ENCODE results near the gene IKZF1. TPM values are rescaled to one million over a fixed set of nuclear protein-coding genes. Genes with fewer than 3 reads are reported as not detected.

Gene IKZF1
- total RNA-seq, 1 donor from 2014 or later, result 2.4 TPM

GRCh38 chr7:50387351-50387750 lies 82.8 kb downstream of the IKZF1 start:
- DNase-seq (no peak), ATAC-seq (ENCODE audit: poor library complexity) (no peak)
- intact Hi-C loops (cut with DNase I), result no loop called here

GRCh38 chr7:50389961-50390360 lies 85.4 kb downstream of the IKZF1 start:
- DNase-seq, result no peak
- ATAC-seq (ENCODE audit: poor library complexity), result no peak
- intact Hi-C loops (cut with DNase I), result no loop called here

- intact Hi-C loops (cut with DNase I), result no loop called here
- ATAC-seq (ENCODE audit: poor library complexity) (no peak), DNase-seq (no peak)
Observed at GRCh38 chr7:50391386-50391785, 86.9 kb downstream of the IKZF1 start.

DNA sequence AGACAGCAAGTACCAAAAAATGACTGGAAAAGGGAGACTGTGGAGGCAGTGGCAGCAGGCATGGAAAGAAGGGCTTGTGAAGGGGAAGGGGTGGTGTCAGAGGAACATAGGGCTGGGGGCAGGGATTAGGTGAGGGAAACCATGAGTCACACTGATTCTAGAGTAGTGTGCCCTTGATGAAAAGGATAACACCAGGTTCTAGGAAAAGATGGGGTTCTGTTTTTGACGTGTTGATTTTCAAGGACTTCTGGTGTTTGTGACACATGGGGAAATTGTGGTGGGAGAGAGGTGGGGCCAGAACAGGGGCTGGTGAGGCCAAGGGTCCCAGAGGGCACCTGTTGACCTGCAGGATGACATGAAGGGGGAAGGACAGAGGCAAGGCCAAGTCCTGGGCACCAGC lies 88.6 kb downstream of the IKZF1 start:
- intact Hi-C loops (cut with DNase I), result no loop called here
- ATAC-seq (ENCODE audit: poor library complexity) (no peak), DNase-seq (no peak)

DNA sequence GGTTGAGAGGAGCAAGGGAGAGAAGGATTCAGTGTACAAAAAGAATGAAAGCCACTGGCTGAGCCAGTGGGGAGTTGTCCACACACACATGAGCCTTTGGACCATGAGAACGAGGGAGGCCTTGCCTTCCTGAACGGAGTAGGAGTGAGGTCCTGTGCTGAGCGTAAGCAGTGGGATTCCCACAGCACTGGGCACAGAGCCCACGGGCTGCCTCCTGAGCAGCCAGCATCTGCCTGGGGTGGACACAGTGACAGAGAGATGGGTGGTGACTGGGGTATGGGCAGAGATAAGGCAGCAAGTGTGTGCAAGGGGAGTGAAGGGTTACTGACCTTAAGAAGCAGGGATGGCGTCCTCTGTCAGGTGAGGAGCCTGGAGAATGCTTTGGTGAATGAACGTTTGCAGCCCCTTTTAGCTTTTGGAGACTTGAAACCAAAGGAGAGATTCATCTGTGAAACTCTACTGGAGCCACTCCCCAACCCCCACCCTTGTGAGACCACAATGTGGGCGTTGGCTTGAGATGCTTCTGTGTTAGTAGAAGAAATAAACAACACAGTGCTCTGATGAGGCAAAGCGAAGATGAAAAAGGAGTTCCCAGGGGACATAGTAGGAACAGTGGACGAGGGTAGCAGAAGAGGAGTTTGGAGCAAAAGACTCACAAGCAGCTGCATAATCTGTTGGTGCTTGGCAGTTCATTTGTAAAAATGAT lies 89.2 kb downstream of the IKZF1 start:
- intact Hi-C loops (cut with DNase I), result no loop called here
- ATAC-seq (ENCODE audit: poor library complexity) (no peak), DNase-seq (no peak)

- intact Hi-C loops (cut with DNase I), result no loop called here
- ATAC-seq (ENCODE audit: poor library complexity), result no peak
- DNase-seq, result no peak
Observed at GRCh38 chr7:50394315-50394714, 89.8 kb downstream of the IKZF1 start.

DNA sequence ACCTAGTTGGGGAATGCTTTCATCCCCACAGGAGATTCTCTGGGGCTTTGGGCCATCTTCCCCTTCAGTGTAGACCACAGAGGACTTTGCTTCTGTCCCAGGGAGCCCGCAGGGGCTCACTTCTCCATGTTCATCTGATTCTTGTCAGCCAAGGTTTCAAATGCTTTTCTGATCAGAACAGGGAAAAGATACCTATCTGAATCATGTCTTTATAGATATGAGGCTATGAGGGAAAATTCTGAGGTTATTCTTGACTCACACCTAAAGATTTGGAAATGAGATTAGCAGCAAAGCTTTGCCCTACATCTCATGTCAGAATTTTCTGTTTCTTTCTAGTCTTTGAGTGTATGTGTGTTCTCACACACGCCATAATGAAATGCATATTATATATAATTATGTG lies 92.3 kb downstream of the IKZF1 start:
- intact Hi-C loops (cut with DNase I), result no loop called here
- DNase-seq, result no peak
- no peak for ATAC-seq (ENCODE audit: poor library complexity)

DNA sequence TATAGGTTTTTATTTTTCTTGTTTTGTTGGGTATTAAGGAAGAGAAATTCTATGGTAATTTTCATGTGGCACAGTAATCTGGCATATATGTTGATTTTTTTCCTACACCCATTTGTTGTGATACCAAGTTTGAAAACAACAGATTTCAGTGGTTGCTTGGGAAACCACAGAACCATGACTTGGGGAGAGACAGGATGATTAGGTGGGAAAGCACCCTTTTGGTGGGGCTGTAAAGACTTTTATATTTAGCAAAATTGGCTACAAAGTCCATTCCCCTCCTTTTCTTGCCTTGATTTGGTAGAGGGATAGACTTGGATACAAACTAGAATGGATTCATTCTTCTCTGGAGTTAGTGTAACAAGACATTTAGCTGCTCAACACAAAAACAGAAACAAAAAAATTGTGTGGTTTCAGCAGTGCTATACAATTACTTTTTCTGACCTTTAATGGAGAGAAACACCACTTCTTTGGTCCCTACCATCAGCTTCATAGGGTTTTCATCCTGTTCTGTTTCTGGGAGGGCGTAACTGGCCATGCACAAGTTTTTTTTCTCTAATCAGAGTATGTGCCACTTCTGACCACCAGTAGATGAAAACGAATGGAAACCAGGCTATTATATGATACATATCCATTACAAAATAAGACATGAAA lies 92.9 kb downstream of the IKZF1 start:
- no peak for DNase-seq
- intact Hi-C loops (cut with DNase I), result no loop called here
- ATAC-seq (ENCODE audit: poor library complexity), result no peak

GRCh38 chr7:50397971-50398324 lies 93.4 kb downstream of the IKZF1 start:
- intact Hi-C loops (cut with DNase I), result no loop called here
- DNase-seq, result no peak
- ATAC-seq (ENCODE audit: poor library complexity), result no peak

- DNase-seq (no peak), ATAC-seq (ENCODE audit: poor library complexity) (no peak)
Observed at GRCh38 chr7:50399206-50399605, 94.7 kb downstream of the IKZF1 start.

GRCh38 chr7:50399635-50400034 lies 95.1 kb downstream of the IKZF1 start:
- intact Hi-C loops (cut with DNase I), result no loop called here
- no peak for DNase-seq
- no peak for ATAC-seq (ENCODE audit: poor library complexity)

More at GRCh38 chr7:50399206-50399605, 94.7 kb downstream of the IKZF1 start:
- intact Hi-C loops (cut with DNase I), result no loop called here

DNA sequence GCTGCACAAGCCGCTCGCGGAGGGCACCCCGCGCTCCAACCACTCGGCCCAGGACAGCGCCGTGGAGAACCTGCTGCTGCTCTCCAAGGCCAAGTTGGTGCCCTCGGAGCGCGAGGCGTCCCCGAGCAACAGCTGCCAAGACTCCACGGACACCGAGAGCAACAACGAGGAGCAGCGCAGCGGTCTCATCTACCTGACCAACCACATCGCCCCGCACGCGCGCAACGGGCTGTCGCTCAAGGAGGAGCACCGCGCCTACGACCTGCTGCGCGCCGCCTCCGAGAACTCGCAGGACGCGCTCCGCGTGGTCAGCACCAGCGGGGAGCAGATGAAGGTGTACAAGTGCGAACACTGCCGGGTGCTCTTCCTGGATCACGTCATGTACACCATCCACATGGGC lies 95.6 kb downstream of the IKZF1 start:
- no peak for ATAC-seq (ENCODE audit: poor library complexity)
- DNase-seq, result no peak
- intact Hi-C loops (cut with DNase I), result no loop called here

DNA sequence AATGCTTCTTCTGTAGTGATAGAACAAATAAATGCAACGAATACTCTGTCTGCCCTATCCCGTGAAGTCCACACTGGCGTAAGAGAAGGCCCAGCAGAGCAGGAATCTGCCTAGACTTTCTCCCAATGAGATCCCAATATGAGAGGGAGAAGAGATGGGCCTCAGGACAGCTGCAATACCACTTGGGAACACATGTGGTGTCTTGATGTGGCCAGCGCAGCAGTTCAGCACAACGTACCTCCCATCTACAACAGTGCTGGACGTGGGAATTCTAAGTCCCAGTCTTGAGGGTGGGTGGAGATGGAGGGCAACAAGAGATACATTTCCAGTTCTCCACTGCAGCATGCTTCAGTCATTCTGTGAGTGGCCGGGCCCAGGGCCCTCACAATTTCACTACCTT lies 99.9 kb downstream of the IKZF1 start:
- intact Hi-C loops (cut with DNase I), result no loop called here
- no peak for DNase-seq

DNA sequence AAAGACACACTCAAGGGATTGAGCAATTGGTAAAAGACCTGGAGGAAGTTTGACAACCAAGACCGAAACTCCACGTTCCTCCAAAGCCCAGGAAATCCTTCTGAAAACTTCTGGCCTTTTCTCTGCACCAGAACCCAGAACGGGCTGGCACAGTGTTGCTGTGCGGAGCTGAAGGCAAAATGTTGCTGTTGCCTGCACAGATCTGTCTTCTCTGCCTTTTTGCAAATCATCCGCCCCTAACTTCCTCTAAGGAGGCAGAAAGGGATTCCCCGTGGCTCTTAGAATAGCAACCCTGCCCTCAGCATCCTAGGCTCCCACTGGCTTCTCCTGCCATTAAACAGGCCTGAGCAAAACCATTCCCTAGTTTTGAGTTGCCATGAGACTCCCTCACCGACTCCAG lies 100.7 kb downstream of the IKZF1 start:
- ATAC-seq (ENCODE audit: poor library complexity) (no peak), DNase-seq (no peak)
- intact Hi-C loops (cut with DNase I), result no loop called here

More for the DNA sequence above, 99.9 kb downstream of the IKZF1 start:
- ATAC-seq (ENCODE audit: poor library complexity), result no peak

DNA sequence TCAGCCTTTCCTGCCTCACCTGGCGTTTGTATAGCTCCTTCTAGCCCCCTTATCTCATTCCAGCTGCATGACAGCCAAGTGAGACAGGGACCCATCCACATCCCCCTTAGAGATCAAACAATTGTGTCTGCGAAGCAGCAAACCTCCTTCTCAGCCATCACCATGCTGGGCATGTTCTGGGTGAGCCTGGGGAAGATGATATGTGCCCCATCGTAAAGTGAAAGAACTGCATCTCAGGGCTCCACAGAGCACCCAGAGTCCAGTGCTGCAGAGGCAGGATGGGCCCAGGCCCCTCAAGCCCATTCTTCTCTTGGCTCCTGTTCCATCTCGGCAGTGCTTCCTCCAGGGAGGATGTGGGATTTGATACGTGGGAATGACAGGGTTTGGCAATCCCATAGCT lies 102.4 kb downstream of the IKZF1 start:
- no peak for ATAC-seq (ENCODE audit: poor library complexity)
- intact Hi-C loops (cut with DNase I), result no loop called here
- no peak for DNase-seq

DNA sequence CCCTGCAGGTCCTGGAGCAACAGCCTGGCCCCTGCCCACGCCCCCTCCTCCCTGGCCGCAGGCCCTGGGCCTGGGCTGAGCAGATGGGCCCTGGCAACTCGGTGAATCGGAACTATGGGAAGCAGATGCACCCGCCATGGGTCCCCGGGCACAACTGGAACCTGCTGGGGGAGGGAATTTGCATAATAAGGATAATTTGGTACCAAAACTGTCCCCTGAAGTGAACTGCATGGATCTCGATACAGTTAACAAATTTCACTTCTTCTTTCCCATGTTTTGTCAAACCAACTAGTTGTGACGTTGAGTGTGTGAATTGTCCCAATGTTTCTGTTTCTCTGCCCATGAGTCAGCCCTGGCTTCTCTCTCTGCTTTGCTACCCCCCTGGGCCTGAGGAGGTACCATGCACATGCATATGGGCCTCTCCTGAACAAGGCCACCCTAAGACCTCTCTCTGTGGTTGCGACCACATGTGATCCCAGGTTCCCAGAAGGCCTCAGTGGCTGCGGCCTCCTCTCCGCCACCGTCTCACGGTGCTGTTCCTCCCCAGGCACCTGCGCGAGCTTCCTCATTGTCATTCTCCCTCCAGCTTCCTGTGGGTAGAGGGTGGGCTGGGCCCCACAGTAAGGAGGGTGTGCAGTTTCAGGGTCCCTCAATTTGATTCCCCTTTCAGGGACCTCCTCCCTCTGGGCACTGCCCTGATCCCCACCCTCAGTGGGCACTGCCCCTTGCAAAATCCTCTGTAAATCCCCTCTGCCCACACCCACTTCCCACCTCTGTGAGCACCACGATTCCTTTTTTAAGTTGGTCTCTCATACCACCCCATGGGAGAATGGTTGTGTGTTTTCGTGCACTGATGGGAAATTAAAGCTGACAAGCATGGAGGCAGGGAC lies 105.6 kb downstream of the IKZF1 start:
- DNase-seq (no peak), ATAC-seq (ENCODE audit: poor library complexity) (no peak)
- intact Hi-C loops (cut with DNase I), result loop anchor here (10.0 kb wide), 1 partner anchor 205 kb away; no protein-coding TSS in a partner anchor

DNA sequence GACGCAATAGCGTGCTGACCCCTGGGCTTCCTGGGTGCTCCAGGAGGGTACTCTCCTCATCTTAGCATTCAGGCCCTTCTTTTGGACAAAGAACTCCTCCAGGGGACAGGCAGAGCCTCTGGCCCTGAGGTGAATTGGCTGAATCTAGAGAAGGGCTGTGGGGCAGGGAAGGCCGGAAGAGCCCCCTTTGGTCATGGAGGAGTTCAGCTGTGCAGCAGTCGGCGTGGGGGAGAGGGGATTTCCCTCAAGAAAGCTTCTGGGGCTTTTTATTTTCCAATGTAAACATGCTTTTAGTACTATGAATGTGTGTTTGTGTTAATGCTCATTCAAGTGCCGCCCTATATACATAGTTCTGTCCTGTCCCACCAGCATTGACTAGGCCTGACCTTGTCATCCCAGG lies 106.8 kb downstream of the IKZF1 start:
- ATAC-seq (ENCODE audit: poor library complexity) (no peak), DNase-seq (no peak)
- intact Hi-C loops (cut with DNase I), result loop anchor here (10.0 kb wide), 1 partner anchor 207 kb away; no protein-coding TSS in a partner anchor

DNA sequence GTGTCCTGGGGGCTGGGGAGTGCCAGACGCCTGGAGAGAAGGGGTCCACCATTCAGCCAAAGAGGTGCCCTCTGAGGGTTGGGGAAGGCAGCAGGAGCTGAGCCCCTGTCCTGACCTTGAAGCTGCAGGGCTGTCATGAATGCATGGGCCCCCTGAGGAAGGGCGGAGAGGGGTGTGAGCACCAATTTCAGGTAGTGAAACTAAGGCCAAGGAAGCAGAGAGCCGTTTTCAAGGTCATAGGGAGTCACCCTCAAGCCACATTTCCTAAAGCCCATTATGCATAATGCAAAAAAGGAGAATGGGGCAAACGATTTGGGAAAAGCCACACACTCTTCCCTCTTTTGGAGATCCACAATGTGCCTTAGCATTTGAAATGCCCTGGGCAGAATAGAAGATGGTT lies 108.5 kb downstream of the IKZF1 start:
- no peak for DNase-seq
- intact Hi-C loops (cut with DNase I), result loop anchor here (10.0 kb wide), 1 partner anchor 208 kb away; no protein-coding TSS in a partner anchor
- ATAC-seq (ENCODE audit: poor library complexity), result no peak

DNA sequence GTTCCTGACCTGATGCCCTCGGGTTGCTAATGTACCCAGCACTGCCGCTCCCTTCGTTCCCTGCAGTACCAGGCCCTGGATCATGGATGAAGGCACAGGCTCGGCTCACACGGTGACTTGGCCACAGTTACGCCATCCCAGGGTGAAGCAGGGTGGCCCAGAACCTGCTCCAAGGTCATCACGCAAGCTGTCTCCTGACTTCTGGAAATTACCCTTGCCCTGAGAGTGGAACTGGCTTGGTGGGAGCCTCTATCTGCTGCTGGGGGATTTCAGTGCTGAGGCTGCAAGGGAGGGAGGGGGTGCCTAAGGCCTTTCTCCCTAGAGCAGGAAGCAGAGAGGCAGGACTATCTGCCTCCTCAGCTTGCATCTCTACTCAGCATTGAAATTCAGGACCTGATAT lies 109.0 kb downstream of the IKZF1 start:
- DNase-seq, result no peak
- intact Hi-C loops (cut with DNase I), result loop anchor here (10.0 kb wide), 1 partner anchor 209 kb away; no protein-coding TSS in a partner anchor
- no peak for ATAC-seq (ENCODE audit: poor library complexity)

Measured in Right ventricle myocardium superior (tissue), 1 donor.